Trophoblast cell (in vitro differentiated cells and primary cell): ENCODE results near the gene CACNA1D.

Experiments used
- DNase-seq, 2 donors: peaks; one replicate each; pipeline ENCODE4 v3.0.0-alpha.2; 2016
- H2AFZ ChIP-seq: 2 replicates; pipeline ENCODE4 v1.6.1; 2013; ENCODE audit warnings: low read length, moderate library complexity, mild to moderate bottlenecking; ENCODE audit not compliant: insufficient read depth, poor library complexity
- H2AK5ac ChIP-seq: 2 replicates; pipeline ENCODE4 v1.6.1; 2013; ENCODE audit warnings: mild to moderate bottlenecking, low read length
- H2BK120ac ChIP-seq: 2 replicates; pipeline ENCODE4 v1.6.1; 2013; ENCODE audit warnings: low read length, mild to moderate bottlenecking, moderate library complexity; ENCODE audit not compliant: insufficient read depth, poor library complexity
- H2BK12ac ChIP-seq: 2 replicates; pipeline ENCODE4 v1.6.1; 2013; ENCODE audit warnings: mild to moderate bottlenecking, low read length, moderate library complexity
- H2BK5ac ChIP-seq: 2 replicates; pipeline ENCODE4 v1.6.1; 2013; ENCODE audit warnings: low read length, low read depth, moderate library complexity, mild to moderate bottlenecking; ENCODE audit not compliant: poor library complexity
- H3K14ac ChIP-seq: 2 replicates; pipeline ENCODE4 v1.6.1; 2013; ENCODE audit warnings: mild to moderate bottlenecking, low read length
- H3K18ac ChIP-seq: 2 replicates; pipeline ENCODE4 v1.6.1; 2013; ENCODE audit warnings: mild to moderate bottlenecking, low read length
- H3K23ac ChIP-seq: 2 replicates; pipeline ENCODE4 v1.6.1; 2013; ENCODE audit warnings: low read length
- H3K27ac ChIP-seq: 2 replicates; pipeline ENCODE4 v1.5.1; 2013; ENCODE audit warnings: low read depth, mild to moderate bottlenecking, inconsistent platforms, low read length, moderate library complexity
- H3K27me3 ChIP-seq: 2 replicates; pipeline ENCODE4 v1.6.1; 2013; ENCODE audit warnings: inconsistent platforms, mild to moderate bottlenecking, low read length, moderate library complexity; ENCODE audit not compliant: insufficient read depth
- H3K36me3 ChIP-seq, 2 experiments: 1 replicate in 1 of 2; 2 replicates in 1 of 2; pipeline ENCODE4 v1.6.1; 2013; ENCODE audit warnings: low read length in 2 of 2, mild to moderate bottlenecking in 2 of 2, moderate library complexity in 1 of 2; ENCODE audit not compliant: insufficient read depth in 2 of 2, control insufficient read depth in 1 of 2
- H3K4ac ChIP-seq: 2 replicates; pipeline ENCODE4 v1.6.1; 2013; ENCODE audit warnings: low read depth, mild to moderate bottlenecking, low read length, moderate library complexity
- H3K4me1 ChIP-seq, 2 experiments: 1 replicate in 1 of 2; 2 replicates in 1 of 2; pipeline ENCODE4 v1.6.1; 2013; ENCODE audit warnings: low read length in 2 of 2, mild to moderate bottlenecking in 2 of 2, moderate library complexity in 1 of 2; ENCODE audit not compliant: insufficient read depth in 2 of 2, control insufficient read depth in 1 of 2
- H3K4me2 ChIP-seq: 2 replicates; pipeline ENCODE4 v1.6.1; 2013; ENCODE audit warnings: inconsistent platforms, mild to moderate bottlenecking, low read length, moderate library complexity
- H3K4me3 ChIP-seq: 2 replicates; pipeline ENCODE4 v1.5.1; 2013; ENCODE audit warnings: mild to moderate bottlenecking, low read depth, low read length, inconsistent platforms
- H3K79me1 ChIP-seq: one replicate; pipeline ENCODE4 v1.6.1; 2013; ENCODE audit warnings: low read length
- H3K79me2 ChIP-seq: 2 replicates; pipeline ENCODE4 v1.6.1; 2013; ENCODE audit warnings: low read length, mild to moderate bottlenecking; ENCODE audit not compliant: control insufficient read depth, insufficient read depth, poor library complexity
- H3K9ac ChIP-seq: 2 replicates; pipeline ENCODE4 v1.6.1; 2013; ENCODE audit warnings: mild to moderate bottlenecking, low read length
- H3K9me3 ChIP-seq: 2 replicates; pipeline ENCODE4 v1.6.1; 2013; ENCODE audit warnings: low read depth, mild to moderate bottlenecking, control low read depth, inconsistent platforms, low read length; ENCODE audit not compliant: insufficient read depth
- H4K12ac ChIP-seq: 2 replicates; pipeline ENCODE4 v1.6.1; 2013; ENCODE audit warnings: low read depth, mild to moderate bottlenecking, low read length, moderate library complexity
- H4K8ac ChIP-seq: 2 replicates; pipeline ENCODE4 v1.6.1; 2013; ENCODE audit warnings: low read depth, mild to moderate bottlenecking, low read length, moderate library complexity
- H4K91ac ChIP-seq: one replicate; pipeline ENCODE4 v1.6.1; 2013; ENCODE audit warnings: low read depth, mild to moderate bottlenecking, low read length, moderate library complexity
- WGBS: extraction: QIAGEN DNeasy Blood & Tissue Kit; methylation state at CpG from one replicate; pipeline ENCODE4 v1.1.7; 2013; ENCODE audit warnings: missing lambda C conversion rate; ENCODE audit not compliant: insufficient read length, insufficient coverage; ENCODE audit errors: extremely low coverage; 5-methylcytosine and 5-hydroxymethylcytosine counted together

CACNA1D gene

GRCh38 chr3:53803124-53803815, 308.9 kb downstream of the CACNA1D start:
- no peak overlapping the region for H3K4me2 ChIP-seq
- no CpG with 5 or more reads among the region's 18 CpGs for WGBS
- no peak overlapping the region for H4K12ac ChIP-seq
- peak in 1 of 2 donors; percentile 5 for DNase-seq
- H2BK120ac ChIP-seq: no peak overlapping the region
- H3K9ac ChIP-seq: no peak overlapping the region
- H3K36me3 ChIP-seq: no peaks in the 10 kb centered on the region
- no peak overlapping the region for H3K18ac ChIP-seq
- H3K9me3 ChIP-seq: no peaks in the 10 kb centered on the region
- no peak overlapping the region for H3K23ac ChIP-seq
- no peak overlapping the region for H3K27ac ChIP-seq
- H3K4me3 ChIP-seq: no peak overlapping the region
- no peak overlapping the region for H3K14ac ChIP-seq
- no peaks in the 10 kb centered on the region for H3K79me2 ChIP-seq
- no peaks in the 10 kb centered on the region for H3K27me3 ChIP-seq
- peaks cover 4% of the 10 kb centered on the region for H3K79me1 ChIP-seq
- peaks cover 19 to 23% of the 10 kb centered on the region in 2 experiments for H3K4me1 ChIP-seq
- H4K91ac ChIP-seq: no peak overlapping the region
- no peak overlapping the region for H2AFZ ChIP-seq
- H2BK12ac ChIP-seq: no peak overlapping the region
- H2BK5ac ChIP-seq: no peak overlapping the region
- H3K4ac ChIP-seq: no peak overlapping the region
- H2AK5ac ChIP-seq: no peak overlapping the region
- no peak overlapping the region for H4K8ac ChIP-seq

- peak overlapping the region; percentile 42 for H2BK12ac ChIP-seq
- H3K4me1 ChIP-seq: peaks cover 19 to 23% of the 10 kb centered on the region in 2 experiments
- no peaks in the 10 kb centered on the region for H3K79me2 ChIP-seq
- H3K4me2 ChIP-seq: no peak overlapping the region
- H2BK5ac ChIP-seq: no peak overlapping the region
- DNase-seq: no peak
- H4K12ac ChIP-seq: no peak overlapping the region
- no peak overlapping the region for H4K8ac ChIP-seq
- H2BK120ac ChIP-seq: no peak overlapping the region
- no peak overlapping the region for H2AFZ ChIP-seq
- no peak overlapping the region for H3K23ac ChIP-seq
- H3K18ac ChIP-seq: no peak overlapping the region
- peaks cover 4% of the 10 kb centered on the region for H3K79me1 ChIP-seq
- no peak overlapping the region for H3K4ac ChIP-seq
- no peak overlapping the region for H3K14ac ChIP-seq
- H3K27ac ChIP-seq: no peak overlapping the region
- H3K27me3 ChIP-seq: no peaks in the 10 kb centered on the region
- H3K36me3 ChIP-seq: no peaks in the 10 kb centered on the region
- no peaks in the 10 kb centered on the region for H3K9me3 ChIP-seq
- no peak overlapping the region for H4K91ac ChIP-seq
- H3K4me3 ChIP-seq: no peak overlapping the region
- H3K9ac ChIP-seq: no peak overlapping the region
- H2AK5ac ChIP-seq: peak overlapping the region; percentile 30
- WGBS: no CpG with 5 or more reads among the region's 20 CpGs
Observed at GRCh38 chr3:53803816-53804695, 309.6 kb downstream of the CACNA1D start.

GRCh38 chr3:53804697-53805462, 310.5 kb downstream of the CACNA1D start:
- Histone ChIP-seq H3K4me1 (peaks cover 14 to 18% of the 10 kb centered on the region in 2 experiments), H2AFZ (no peak overlapping the region), H3K23ac (no peak overlapping the region), H3K9ac (no peak overlapping the region), H3K4me2 (no peak overlapping the region), H3K79me2 (no peaks in the 10 kb centered on the region), H2AK5ac (no peak overlapping the region), H4K12ac (no peak overlapping the region), H2BK5ac (no peak overlapping the region), H3K4me3 (no peak overlapping the region), H3K9me3 (no peaks in the 10 kb centered on the region), H4K91ac (no peak overlapping the region), H2BK12ac (no peak overlapping the region), H4K8ac (no peak overlapping the region), H2BK120ac (no peak overlapping the region), H3K27ac (no peak overlapping the region), H3K14ac (no peak overlapping the region), H3K27me3 (no peaks in the 10 kb centered on the region), H3K18ac (no peak overlapping the region), H3K36me3 (no peaks in the 10 kb centered on the region), H3K79me1 (peaks cover 4% of the 10 kb centered on the region), H3K4ac (no peak overlapping the region)
- DNase-seq: peak; percentile 92 to 95
- WGBS: no CpG with 5 or more reads among the region's 14 CpGs

- Histone ChIP-seq H3K27me3 (no peaks in the 10 kb centered on the region), H3K14ac (no peak overlapping the region), H2BK120ac (no peak overlapping the region), H3K79me2 (no peaks in the 10 kb centered on the region), H4K8ac (no peak overlapping the region), H3K18ac (no peak overlapping the region), H2BK12ac (no peak overlapping the region), H3K4me3 (no peak overlapping the region), H3K9me3 (peaks cover 2% of the 10 kb centered on the region), H3K23ac (no peak overlapping the region), H3K9ac (no peak overlapping the region), H2BK5ac (no peak overlapping the region), H3K27ac (no peak overlapping the region), H4K91ac (no peak overlapping the region), H2AK5ac (no peak overlapping the region), H3K4me2 (no peak overlapping the region), H3K4ac (no peak overlapping the region), H4K12ac (no peak overlapping the region), H3K36me3 (no peaks in the 10 kb centered on the region), H3K4me1 (peaks cover 13 to 18% of the 10 kb centered on the region in 2 experiments), H3K79me1 (peaks cover 4% of the 10 kb centered on the region), H2AFZ (no peak overlapping the region)
- no peak for DNase-seq
- 100% methylated on average over 3 of the region's 4 CpGs for WGBS
Observed at GRCh38 chr3:53805463-53806159, 311.2 kb downstream of the CACNA1D start.
